ENCODE data around the gene PRRX1. TPM values are rescaled to one million over a fixed set of nuclear protein-coding genes. Genes with fewer than 3 reads are reported as not detected.
A peak's percentile ranks its signal among the peaks of the same experiment; 100 is the strongest.

Gene PRRX1
- total and polyA plus RNA-seq, 8 donors: 0.84 to 79.6 (median 3.2) TPM

DNA sequence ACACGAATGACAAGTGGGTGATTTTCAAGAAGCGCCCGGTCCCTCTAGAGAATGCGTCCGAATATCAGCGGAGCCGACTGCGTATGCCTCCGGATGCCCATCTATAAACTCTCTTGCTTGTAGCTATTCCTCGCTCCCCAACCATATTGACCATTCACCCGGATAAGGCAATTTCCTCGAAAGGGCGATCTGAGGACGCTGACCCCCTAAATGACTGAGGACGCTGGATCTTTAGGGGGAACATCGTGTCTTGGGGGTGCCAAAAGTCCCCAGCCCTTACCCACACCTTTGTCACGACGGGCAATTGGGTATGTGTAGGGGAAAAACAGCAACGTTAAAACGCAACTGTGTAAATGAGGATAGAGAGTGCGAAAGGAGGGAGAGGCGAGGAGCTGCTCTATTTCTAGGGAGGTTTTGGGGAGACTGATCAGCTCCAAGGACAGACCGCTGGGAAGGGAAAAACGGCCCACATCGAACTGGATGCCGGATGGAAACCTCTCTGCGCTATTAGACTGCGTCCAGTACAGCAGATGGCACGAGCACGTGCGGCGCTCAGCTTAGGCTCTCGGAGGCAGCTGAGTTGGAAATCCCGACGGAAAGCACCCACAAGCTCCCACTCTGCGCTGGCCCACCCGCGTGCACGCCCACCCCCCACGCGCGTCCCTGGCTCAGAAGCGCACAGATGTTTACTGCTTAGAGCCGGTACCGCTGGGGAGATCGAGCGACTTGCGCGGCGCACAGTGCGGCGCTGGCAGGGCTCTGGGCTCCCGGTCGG lies 2.9 kb upstream of the PRRX1 start:
- peaks cover 44 to 94% of the 10 kb centered on the region in 2 donors for H3K27me3 ChIP-seq
- TF ChIP-seq CTCF (IDR thresholded peaks at IDR 0.05): no peak
- no peak overlapping the region for H3K27ac ChIP-seq
- H3K9me3 ChIP-seq: no peaks in the 10 kb centered on the region
- H3K4me3 ChIP-seq: no peak overlapping the region
- peaks cover 0 to 17% of the 10 kb centered on the region in 2 donors for H3K4me1 ChIP-seq
- DNase-seq: peak in 2 of 4 donors; percentile 24 to 56
- intact Hi-C loops (cut with DNase I): no loop called here
- ATAC-seq: peak; percentile 6
- H3K36me3 ChIP-seq: no peaks in the 10 kb centered on the region

DNA sequence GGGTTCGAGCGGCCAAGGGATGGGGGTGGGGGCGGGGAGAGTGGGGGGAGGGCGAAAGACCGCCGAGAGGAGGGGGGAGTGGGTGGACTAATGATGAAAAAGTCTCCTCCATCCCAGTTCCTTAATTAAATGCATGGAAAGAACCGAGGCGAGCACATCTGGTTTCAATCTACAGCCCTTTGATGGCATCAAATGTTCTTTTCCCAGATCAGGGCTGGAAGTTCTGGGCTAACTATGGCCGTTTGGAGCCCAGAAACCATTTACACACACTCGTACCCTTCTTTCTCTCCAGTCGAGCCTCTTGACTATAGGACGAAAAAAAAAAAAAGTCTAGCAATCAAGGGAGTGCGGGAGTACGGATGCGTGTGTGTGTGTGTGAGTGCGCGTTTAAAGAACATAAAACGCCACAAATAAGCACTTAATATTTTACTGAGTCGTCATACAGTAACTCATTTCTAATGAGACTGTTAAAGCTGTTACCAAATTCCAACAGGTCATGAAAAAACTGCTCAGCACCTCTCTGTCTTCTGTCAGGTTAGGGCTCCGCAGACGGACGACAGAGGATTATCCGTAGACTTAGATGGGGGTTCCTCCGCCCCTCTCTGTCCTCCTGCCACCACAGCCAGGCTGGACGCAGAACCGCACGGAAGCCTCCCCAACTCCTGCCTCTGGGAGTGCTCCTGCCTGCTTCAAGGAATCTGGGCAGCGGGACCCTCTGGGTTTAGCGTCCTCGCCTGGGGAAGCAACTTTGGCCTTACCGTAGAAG lies 2.1 kb upstream of the PRRX1 start:
- H3K4me1 ChIP-seq: peaks cover 0 to 17% of the 10 kb centered on the region in 2 donors
- TF ChIP-seq CTCF (IDR thresholded peaks at IDR 0.05): no peak
- no peaks in the 10 kb centered on the region for H3K9me3 ChIP-seq
- ATAC-seq (peak; percentile 13), DNase-seq (no peak)
- intact Hi-C loops (cut with DNase I): no loop called here
- peak overlapping the region; percentile 45 to 87 for H3K27ac ChIP-seq
- no peaks in the 10 kb centered on the region for H3K36me3 ChIP-seq
- peaks cover 52 to 96% of the 10 kb centered on the region in 2 donors for H3K27me3 ChIP-seq
- H3K4me3 ChIP-seq: no peak overlapping the region

DNA sequence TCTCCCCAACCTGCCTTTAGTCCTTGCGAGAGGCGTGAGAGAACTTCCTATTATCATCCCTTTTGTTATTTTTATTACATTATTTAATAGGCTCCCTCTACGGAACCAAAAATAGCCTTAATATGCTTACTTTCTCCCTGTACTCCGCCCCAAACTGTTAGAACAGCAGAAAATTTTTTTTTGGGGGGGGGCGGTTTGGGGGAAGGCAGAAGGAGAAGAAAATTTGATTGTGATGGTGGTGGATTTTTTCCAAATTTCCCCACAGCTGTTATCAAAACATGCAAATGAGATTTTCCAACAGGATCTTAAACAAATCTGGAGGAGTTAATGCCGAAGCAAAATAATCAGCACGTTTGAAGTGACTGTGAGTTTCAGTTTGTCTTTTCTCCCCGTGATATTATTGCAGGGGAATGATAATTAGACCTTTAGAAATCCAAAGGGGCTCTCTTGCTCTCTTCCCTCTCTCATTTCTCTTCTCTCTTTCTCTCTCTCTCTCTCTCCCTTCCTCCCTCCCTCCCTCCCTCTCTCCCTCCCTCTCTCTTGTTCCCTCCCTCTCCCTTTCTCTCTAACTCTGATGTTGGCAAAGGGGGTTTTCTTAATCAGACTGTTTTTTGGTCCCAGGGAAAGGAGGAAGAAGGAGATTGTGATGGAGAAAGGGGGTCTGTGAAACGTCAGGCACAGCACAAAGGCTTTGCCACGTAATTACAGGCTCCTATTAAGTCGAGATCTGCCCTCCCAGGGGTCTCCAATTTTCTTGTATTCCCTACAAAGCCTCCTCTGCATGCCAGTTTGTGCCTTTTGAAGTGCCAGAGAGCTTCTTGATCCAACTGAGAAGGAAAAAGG lies 1.1 kb upstream of the PRRX1 start:
- ATAC-seq: no peak
- Histone ChIP-seq H3K9me3 (no peaks in the 10 kb centered on the region), H3K4me3 (peak overlapping the region in 1 of 2 donors; percentile 43), H3K36me3 (no peaks in the 10 kb centered on the region), H3K27me3 (peaks cover 61 to 98% of the 10 kb centered on the region in 2 donors), H3K27ac (peak overlapping the region; percentile 57 to 87), H3K4me1 (peaks cover 0 to 17% of the 10 kb centered on the region in 2 donors)
- TF ChIP-seq CTCF (IDR thresholded peaks at IDR 0.05): no peak
- intact Hi-C loops (cut with DNase I): no loop called here
- DNase-seq: no peak

DNA sequence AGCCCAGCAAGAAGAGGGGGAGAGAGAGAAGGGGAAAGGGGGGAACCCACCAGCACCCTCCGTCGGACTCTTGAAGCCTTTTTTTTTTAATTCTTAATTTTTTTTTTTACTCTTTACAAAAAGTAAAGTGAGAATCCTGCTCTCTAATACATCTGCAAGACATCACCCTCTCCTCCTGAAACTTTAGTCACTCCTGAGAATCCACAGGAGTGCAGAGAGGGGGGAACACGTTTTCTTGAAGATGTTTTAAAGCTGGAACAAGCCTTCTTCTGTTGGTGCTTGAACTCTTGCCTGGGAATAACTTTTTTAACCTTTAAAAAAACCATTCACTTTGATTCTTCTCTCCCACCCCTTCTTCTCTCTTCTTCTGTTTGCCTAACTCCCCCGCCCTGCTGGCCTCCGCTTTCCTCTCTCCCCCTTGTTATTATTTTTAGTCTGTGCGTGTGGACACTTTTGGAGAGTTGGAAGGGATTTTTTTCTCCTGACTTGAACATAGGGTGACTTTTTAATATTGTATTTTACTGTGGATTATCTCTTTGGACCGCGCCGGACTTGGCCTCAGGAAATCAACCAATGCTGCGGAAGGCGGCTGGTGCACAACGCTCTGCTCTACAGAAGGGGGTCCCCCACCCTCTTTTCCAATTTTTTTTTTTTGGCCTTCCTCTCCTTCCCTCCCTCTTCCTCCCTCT lies 383 bp upstream of the PRRX1 start:
- H3K9me3 ChIP-seq: no peaks in the 10 kb centered on the region
- no peak for DNase-seq
- intact Hi-C loops (cut with DNase I): no loop called here
- H3K36me3 ChIP-seq: no peaks in the 10 kb centered on the region
- H3K27ac ChIP-seq: peak overlapping the region; percentile 57 to 87
- no peak for ATAC-seq
- peaks cover 0 to 17% of the 10 kb centered on the region in 2 donors for H3K4me1 ChIP-seq
- peak overlapping the region; percentile 43 to 49 for H3K4me3 ChIP-seq
- TF ChIP-seq CTCF (IDR thresholded peaks at IDR 0.05): no peak
- peaks cover 64 to 100% of the 10 kb centered on the region in 2 donors for H3K27me3 ChIP-seq

Data from left lung (tissue), 10 donors.